NK-92 treated with Interleukin-12 subunit alpha and Interleukin-12 subunit beta, amount 100 ng/mL, for 24 hours (cell line): ENCODE measurements around the gene TSPAN17.

Source experiments
- DNase-seq: peaks from one replicate; lab custom pipeline; 2025; lab: John Stamatoyannopoulos, UW

Gene TSPAN17

DNA sequence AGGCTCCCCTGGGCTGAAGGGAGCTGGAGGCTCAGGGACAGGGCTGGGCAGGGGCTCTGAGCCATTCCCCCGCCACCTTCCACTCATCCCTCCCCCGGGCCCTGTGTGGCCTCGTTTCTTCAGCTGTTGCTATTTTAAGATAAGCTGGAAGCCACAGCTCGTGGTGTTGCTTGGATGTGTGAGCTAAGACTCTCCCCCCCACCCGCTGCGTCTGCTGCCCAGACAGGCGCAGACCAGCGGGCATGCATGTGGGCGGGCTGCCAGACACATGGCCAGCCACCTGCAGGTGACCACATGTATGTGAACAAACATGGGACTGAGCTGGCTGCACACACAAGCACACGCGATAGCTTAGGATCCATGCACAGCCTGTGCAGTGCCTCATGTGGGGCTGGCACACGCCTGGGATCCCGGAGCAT, 25.6 kb upstream of the TSPAN17 start:
- no peak for DNase-seq

GRCh38 chr5:176624142-176624541, 23.1 kb upstream of the TSPAN17 start:
- DNase-seq = no peak

- no peak for DNase-seq
These were observed 22.3 kb upstream of the TSPAN17 start for GRCh38 chr5:176624938-176625337.

DNA sequence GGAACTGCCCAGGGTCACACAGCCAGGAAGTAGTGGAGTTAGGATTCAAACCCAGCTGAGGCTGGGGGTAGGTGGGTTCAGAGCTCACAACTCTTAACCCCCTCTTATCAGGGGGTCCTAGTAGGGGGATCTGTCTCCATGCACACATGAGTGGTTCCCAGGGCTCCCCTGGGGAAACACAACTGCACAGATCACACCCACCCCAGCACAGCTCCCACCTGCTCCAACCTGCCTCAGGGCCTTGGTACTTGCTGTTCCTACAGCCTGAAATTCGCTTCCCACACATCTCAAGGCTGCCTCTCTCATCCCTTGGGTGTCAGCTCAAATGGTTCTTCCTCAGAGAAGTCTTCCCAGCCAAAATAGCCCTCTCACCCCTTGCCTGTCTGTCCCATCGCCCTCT, 21.8 kb upstream of the TSPAN17 start:
- DNase-seq = no peak

- no peak for DNase-seq
These were observed 21.1 kb upstream of the TSPAN17 start for GRCh38 chr5:176625966-176626875.

- DNase-seq = no peak
These were observed 20.4 kb upstream of the TSPAN17 start for GRCh38 chr5:176626876-176627236.

DNA sequence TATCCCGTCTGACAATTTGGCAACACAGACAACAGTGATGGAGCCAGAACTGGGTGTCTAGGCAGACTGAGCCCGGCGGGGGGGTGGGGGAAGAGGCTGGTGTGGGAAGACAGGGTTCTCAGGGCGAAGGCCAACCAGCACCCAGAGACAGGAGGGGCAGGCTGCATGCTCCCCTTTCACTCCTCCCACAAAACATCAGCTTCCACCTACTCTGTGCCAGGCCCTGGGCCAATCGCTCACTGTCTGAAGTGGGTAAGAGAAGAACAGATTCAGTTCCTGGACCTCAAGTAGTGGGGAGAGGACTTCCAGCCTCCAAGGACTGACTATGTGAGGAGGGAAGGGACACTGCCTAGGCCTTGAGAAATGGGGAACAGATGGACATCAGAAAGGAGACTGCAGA, 19.7 kb upstream of the TSPAN17 start:
- no peak for DNase-seq

DNA sequence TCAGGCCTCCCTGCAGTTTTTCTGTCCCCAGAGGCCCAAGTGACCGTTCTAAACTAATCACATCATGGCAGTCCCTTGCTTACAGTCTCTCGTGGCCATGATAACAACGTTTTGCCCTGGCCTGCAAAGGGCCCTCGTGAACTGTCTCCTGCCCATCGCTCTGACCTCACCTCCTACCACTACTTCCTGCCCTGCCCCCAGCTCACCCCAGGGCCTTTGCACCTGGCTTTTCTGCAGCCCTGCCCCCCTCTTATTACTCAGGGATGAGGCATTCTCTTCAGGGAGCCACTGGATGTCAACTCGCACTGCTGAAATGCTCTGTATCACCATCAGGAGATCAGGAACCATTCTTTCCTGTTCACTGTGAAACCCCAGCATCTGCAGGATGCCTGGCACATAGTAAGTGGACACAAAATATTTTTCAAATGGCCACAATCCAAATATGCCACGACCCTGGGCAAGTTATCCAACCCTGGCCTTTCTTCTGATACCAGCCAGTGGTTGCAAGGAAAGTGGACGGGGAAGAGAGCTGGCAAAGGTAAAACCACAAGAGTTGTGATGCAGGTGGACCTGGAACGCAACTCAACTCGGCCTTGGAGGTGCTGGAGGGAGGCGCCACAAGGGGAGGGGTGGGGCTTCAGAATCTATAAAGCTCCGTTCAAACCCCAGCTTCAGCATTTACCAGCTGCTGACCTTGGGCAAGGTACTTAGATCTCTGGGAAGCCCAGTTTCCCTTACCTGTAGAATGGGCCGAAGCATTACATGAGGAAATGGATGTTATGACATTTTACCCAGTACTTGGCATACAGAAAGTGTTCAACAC, 18.7 kb upstream of the TSPAN17 start:
- no peak for DNase-seq

DNA sequence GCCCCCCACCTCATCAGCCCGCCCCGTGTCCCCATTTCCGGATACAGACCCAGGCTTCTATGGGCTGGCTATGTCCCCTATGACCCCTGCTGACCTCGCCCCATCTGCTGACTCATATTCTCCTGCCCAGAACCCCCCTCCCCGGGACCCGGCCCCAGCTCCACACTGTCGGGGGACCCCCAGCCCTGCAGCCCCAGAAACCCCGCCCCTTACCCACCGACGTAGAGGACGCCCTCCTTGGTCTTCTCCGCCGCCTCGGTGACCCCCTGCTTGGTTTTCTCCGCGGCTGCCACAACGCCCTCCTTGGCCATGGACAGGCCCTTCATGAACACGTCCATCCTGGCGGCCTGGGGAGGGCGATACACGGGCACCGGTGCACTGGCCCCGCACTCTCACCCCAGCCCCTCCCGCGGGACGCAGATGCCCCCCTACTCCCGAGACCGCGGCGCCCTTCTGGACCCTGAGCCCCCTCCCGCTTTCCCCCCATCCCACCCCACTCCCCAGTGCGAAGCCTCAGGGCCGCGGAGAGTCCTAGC, 17.9 kb upstream of the TSPAN17 start:
- no peak for DNase-seq

DNA sequence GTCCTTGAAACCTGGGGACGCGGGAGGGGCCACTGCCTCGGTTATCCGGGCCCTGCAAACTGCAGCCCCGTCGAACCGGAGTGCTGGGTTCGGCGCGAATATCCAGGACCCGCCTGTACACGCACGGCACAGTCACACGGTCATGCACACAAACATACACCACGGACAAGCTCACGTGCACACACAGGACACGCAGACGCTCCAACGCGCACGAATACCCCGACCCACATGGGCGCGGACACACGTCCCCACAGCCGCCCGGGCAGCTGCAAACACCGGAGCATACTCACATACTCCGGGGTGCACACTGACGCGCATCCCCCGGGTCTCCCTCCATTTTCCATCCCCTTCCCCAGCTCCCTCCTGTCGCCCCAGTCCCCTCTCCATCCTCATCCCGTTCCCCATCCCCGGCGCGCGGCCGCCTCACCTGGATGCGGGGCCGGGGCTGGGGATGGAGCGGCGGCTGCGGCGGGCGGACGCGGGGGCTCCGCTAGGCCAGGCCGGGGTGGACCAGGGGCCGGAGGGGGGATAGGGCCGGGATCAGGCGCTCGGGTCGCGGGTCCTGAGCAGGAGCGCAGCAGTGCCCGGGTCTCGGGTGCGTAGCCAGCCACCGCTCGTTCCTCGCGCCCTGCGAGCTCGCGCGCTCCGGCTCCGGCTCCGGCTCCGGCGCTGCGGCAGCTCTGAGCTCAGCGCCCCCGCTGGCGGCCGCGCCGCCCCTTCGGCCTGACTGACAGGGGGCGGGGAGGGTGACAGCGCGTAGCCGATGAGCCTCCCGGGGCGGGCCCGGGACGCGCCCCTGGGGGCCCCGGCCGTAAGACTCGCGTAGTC, 17.2 kb upstream of the TSPAN17 start, which contains the start of the genes EIF4E1B and SNCB:
Gene EIF4E1B (plus strand): TSS at position 823 of the 828 bp plus-strand sequence. CDS start 12,113 bp downstream, outside the sequence.
Gene SNCB (minus strand): TSS at position 682 of the 828 bp plus-strand sequence. CDS start 880 bp downstream, outside the sequence.
- DNase-seq = no peak

GRCh38 chr5:176630681-176631222, 16.5 kb upstream of the TSPAN17 start:
- no peak for DNase-seq

GRCh38 chr5:176631383-176632200, 15.7 kb upstream of the TSPAN17 start:
- no peak for DNase-seq

- DNase-seq = no peak
These were observed 14.5 kb upstream of the TSPAN17 start for GRCh38 chr5:176632745-176633144.

DNA sequence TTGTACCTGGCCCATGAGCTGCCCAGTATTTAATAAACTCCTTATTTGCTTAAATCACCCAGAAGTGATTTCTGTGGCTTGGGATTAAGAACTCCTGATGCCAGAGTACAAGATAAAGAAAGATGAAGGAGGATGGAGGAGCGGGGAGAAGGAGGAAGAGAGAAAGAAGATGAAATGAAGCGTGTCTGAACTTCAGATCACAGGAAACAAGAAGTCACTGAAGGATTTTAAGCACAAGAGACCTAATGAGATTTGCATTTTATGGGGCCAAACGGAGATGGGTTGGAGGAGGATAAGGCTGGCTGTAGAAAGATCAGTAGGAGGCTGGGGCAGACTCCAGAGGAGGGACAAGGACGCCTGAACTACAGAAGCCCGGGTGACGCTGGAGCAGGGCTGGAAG, 13.7 kb upstream of the TSPAN17 start:
- DNase-seq = no peak

DNA sequence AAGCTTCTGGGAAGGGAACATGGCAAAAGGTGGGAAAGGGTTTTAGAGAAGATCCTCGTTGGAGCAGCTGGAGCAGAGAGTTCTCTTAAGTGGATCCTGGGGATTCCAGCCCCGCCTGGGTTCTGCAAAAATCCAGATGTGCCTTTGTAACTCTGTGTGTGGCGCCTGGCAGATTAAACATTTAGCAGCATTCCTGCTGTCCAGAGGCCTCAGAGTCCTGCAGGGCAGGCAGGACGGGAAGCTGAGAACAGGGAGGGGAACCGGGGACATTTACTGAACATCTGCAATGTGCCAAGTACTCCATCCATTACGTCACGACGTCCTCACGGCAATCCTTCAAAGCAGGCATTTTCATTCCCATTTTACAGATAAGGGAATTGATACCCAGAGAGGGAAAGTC, 10.9 kb upstream of the TSPAN17 start:
- no peak for DNase-seq

DNA sequence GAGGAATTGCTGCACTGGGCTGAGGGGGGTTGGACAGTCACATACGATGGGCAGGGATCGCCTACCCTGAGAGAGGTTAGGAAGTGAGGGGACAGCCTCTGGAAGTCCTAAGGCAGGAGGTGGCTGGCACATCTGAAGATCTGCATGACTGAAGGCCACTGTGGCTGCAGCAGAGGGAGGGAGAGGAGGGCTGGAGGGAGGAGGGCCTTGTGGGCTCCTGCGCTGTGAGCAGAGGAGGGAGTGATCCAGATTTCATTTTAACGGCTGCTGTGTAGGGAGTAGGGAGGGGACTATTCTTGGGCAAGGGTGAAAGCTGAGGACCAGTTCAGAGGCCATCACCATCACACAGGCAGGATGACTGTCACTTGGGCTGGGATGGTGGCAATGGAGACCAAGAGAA, 9.7 kb upstream of the TSPAN17 start:
- no peak for DNase-seq

- no peak for DNase-seq
These were observed 8.8 kb upstream of the TSPAN17 start for GRCh38 chr5:176638437-176638836.

DNA sequence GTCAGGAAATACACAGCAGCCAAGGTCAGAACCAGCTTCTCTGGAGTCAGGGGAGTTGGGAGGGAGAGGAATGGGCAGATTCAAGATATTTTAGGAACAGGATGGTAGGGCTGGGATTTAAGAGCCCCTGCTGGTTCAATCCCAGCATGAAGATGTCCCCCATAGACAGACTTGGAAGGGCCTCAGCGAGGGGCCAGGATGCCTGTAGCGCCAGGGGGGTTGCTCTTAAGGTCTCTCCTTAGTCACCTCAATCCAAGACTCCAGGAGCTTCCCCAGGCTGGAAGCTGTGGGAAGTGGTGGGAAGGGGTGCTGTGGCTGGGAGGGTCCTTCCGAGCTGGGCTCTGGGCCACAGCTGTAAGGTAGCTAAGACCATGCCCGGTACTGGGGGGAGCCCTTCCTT, 8.1 kb upstream of the TSPAN17 start:
- no peak for DNase-seq

DNA sequence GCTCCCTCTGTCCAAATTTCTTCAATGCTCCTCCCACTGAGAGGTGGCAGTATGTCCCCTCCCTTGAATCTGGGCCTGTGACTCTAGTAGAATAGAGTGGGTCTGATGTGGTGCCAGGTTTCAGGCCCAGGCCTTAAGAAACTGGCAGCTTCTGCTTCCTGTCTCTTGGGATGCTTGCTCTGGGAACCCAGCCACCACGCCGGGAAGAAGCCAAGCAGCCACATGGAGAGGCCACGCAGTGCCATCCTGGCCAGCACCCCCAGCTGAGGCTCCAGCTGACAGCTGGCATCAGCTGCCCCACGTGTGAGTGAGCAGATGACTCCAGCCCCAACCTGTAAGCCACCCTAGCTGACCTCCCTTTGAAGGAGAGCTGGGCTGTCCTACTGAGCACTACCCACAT, 7.3 kb upstream of the TSPAN17 start:
- no peak for DNase-seq

DNA sequence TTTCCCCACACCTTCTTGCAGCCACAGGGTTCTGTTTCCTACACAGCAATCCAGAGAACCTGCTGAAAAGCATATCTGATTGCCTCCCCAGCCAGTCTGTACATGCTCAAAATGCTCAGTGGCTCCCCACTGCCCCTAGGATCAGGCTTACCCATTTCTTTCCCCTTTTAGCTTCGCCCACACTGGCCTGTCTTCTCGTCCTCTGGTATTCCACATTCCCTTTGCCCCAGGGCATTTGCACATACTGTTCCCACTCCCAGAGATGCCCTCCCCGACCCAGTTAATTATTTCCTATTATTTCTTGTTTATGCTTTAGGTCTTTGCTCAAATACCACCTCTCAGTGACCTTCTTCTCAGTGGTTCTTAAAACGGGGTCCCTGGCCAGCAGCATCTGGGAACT, 6.7 kb upstream of the TSPAN17 start:
- DNase-seq = no peak
